Measurements from ENCODE around the gene NEK11. TPM values are rescaled to one million over a fixed set of nuclear protein-coding genes. Genes with fewer than 3 reads are reported as not detected.
A peak's percentile ranks its signal among the peaks of the same experiment; 100 is the strongest.
"Not testable (repeated sequence)": the region's sequence is repeated elsewhere in the genome, so short reads cannot be mapped to it uniquely, and the experiment has no call there.

The NEK11 gene
- total RNA-seq, 4 donors from 2014 or later, result 4.1 to 8.2 (median 5.2) TPM

- no peak for ATAC-seq (ENCODE audit: low FRiP score)
- TF ChIP-seq, protein P1, sequence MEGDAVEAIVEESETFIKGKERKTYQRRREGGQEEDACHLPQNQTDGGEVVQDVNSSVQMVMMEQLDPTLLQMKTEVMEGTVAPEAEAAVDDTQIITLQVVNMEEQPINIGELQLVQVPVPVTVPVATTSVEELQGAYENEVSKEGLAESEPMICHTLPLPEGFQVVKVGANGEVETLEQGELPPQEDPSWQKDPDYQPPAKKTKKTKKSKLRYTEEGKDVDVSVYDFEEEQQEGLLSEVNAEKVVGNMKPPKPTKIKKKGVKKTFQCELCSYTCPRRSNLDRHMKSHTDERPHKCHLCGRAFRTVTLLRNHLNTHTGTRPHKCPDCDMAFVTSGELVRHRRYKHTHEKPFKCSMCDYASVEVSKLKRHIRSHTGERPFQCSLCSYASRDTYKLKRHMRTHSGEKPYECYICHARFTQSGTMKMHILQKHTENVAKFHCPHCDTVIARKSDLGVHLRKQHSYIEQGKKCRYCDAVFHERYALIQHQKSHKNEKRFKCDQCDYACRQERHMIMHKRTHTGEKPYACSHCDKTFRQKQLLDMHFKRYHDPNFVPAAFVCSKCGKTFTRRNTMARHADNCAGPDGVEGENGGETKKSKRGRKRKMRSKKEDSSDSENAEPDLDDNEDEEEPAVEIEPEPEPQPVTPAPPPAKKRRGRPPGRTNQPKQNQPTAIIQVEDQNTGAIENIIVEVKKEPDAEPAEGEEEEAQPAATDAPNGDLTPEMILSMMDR (IDR thresholded peaks at IDR 0.05), result no peak
- no peak for DNase-seq (ENCODE audit: low spot score)
These were observed 333.6 kb downstream of the NEK11 start for GRCh38 chr3:131360191-131360755.

DNA sequence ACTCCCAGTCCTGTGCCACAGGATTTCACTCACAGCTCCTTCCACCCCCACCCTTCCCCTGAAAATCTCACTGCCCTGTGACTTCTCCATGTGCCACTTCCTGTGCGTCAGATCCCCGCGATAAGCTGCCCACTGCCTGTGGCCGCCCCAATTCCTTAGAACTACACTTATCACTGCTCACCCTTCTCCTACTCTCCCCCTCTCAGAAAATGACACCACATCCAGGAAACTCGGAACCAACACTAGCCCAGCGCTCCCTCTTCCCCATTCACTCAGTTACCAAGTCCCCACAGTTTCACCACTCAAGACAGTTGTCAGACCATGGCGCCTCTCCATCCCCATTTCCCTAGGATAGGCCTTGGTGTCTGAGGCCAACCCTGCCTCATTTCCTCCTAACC is 334.4 kb downstream of the NEK11 start:
- ATAC-seq (ENCODE audit: low FRiP score); DNase-seq (ENCODE audit: low spot score): not testable (repeated sequence)

- DNase-seq (ENCODE audit: low spot score) (peak; percentile 30), ATAC-seq (ENCODE audit: low FRiP score) (peak; percentile 94)
- TF ChIP-seq, protein P1 (IDR thresholded peaks at IDR 0.05), result no peak
These were observed 335.1 kb downstream of the NEK11 start for GRCh38 chr3:131361464-131362421.

DNA sequence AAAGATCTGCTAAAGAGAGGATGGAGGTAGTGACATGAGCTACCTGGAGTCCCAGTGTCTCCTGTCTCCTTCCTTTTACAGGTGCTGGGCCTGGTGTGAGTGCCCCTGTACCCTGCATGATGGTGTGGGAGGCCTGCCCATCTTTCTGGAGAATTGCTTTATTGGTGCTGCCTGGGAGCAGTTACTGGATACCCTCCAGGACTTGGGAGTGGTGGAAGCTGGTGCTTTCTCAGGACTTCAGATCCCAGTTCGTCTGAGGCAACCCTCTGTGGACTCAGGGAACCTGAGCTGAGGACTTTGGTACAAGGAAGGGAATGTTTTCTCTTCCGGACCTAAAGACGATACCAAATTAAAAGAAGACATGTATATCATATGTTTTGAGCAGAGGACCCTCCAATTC is 336.6 kb downstream of the NEK11 start:
- TF ChIP-seq, protein P1 (IDR thresholded peaks at IDR 0.05), result no peak
- DNase-seq (ENCODE audit: low spot score) (no peak), ATAC-seq (ENCODE audit: low FRiP score) (no peak)

DNA sequence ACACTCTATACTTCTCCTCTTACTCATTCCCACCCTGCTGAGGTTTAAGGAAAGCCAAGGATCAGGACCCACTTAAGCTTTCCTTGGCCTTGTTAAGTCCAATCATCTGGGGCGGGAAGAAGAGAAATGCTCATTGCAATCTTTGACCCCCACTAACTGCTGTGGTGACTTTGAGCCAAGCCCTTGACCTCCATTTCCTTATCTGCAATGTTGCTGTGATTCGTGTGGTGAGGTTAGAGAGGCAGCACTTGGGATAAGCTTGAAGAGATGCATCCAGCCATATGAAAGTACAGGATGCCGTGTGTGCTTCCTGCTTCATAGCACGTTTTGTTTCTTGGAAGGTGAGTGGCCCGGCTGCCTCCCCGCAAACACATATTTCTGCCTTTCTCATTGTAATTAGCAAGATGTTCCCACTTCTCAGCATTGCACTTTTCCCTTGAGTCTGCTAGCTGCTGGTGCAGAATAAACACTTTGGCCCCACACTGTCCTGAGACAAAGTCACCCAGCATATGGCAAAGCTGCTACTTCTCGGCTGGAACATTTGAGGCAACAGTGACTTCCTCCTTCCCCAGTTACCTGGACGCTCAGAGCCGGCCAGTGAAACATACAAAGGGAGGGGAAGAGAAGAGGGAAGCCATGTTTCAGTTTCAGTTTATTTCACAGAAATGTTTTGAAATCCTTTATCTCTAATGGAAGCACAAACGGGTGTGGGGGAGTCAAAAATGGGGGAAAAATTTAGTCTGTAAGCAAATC is 344.4 kb downstream of the NEK11 start:
- ATAC-seq (ENCODE audit: low FRiP score) (no peak), DNase-seq (ENCODE audit: low spot score) (no peak)
- TF ChIP-seq, protein P1 (IDR thresholded peaks at IDR 0.05), result no peak

DNA sequence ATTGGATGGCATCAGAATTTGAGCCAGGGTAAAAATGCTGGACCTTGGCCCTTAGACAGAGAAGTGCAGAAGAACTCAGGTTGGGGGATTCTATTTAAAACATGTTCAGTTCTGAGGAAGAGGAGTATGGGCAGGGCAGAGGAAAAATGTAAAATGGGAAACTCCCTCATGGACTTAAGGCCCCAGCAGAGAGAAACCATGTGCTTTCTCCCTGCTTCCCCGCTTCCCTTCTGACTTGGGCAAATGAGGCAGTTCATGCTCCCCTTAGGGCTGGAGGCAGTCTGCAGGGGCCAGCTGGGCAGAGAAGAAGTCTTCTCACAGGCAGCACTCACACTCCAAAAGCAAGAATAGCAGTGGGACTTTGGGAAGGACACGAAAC is 345.0 kb downstream of the NEK11 start:
- DNase-seq (ENCODE audit: low spot score) (no peak), ATAC-seq (ENCODE audit: low FRiP score) (peak; percentile 42)
- TF ChIP-seq, protein P1 (IDR thresholded peaks at IDR 0.05), result no peak

GRCh38 chr3:131374741-131375140 is 348.1 kb downstream of the NEK11 start:
- TF ChIP-seq, protein P1 (IDR thresholded peaks at IDR 0.05), result no peak
- ATAC-seq (ENCODE audit: low FRiP score) (no peak), DNase-seq (ENCODE audit: low spot score) (no peak)

DNA sequence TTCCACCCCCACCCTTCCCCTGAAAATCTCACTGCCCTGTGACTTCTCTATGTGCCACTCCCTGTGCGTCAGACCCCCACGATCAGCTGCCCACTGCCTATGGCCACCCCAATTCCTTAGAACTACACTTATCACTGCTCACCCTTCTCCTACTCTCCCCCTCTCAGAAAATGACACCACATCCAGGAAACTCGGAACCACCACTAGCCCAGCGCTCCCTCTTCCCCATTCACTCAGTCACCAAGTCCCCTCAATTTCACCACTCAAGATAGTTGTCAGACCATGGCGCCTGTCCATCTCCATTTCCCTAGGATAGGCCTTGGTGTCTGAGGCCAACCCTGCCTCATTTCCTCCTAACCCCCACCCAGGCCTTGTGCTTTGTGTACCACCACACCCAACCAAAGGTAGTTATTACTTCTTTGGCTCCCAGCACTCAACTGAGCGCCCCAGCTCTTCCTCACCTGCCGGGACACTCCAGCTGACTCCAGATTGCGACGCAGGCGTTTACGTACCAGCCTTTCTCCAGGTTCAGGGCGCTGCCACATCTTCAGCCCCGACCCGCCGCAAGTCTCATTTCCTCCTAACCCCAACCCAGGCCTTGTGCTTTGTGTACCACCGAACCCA is 354.3 kb downstream of the NEK11 start:
- not testable (repeated sequence) for DNase-seq (ENCODE audit: low spot score)
- ATAC-seq (ENCODE audit: low FRiP score), result peak; percentile 9

Data from omental fat pad (tissue), 4 donors.